Endometrial microvascular endothelial cells (primary cell): ENCODE data around the gene MAP2K7. TPM values are rescaled to one million over a fixed set of nuclear protein-coding genes. Genes with fewer than 3 reads are reported as not detected.
"Not testable (repeated sequence)": the region's sequence is repeated elsewhere in the genome, so short reads cannot be mapped to it uniquely, and the experiment has no call there.

ENCODE experiments used
- in situ Hi-C: cut with HindIII; loops from 2 replicates; pipeline ENCODE4 v1.10.0; 2017; ENCODE audit warnings: low sequenced_read_pairs, low pct_unique_long_range_greater_than_20kb; ENCODE audit errors: inconsistent ontology term
- total RNA-seq: library from RNA; depleted of rRNA; stranded (reverse); fragments of >200 nt; gene quantifications from one replicate; pipeline ENCODE4 v1.2.3, GENCODE V29; 2015; ENCODE audit errors: inconsistent ontology term

The MAP2K7 gene
- total RNA-seq, 1 donor from 2014 or later: 13.3 TPM

DNA sequence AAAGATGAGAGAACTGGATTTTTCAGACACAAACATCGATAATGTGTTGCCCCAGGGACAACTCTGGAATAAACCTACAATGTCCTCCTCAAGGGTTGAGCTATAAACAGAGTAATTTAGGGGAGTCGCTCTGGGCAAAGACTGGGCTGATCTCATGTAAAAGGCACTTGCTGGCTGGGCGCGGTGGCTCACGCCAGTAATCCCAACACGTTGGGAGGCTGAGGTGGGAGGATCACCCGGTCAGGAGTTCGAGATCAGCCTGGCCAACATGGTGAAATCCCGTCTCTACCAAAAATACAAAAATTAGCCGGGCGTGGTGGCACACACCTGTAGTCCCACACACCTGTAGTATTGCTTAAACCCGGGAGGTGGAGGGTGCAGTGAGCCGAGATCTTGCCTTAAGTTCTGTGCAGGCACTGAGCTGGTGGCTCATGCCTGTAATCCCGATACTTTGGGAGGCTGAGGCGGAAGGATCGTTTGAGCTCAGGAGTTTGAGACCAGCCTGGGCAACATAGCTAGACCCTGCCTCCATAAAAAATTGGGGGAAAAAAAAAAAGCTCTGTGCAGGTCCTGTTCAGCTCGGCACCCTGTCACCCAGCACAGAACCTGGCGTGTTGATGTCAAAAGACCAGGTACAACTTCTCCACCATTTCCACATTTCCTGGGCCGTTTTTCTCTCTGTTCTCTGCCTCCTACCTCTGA is 38.4 kb downstream of the MAP2K7 start:
- in situ Hi-C loops: no loop called here

DNA sequence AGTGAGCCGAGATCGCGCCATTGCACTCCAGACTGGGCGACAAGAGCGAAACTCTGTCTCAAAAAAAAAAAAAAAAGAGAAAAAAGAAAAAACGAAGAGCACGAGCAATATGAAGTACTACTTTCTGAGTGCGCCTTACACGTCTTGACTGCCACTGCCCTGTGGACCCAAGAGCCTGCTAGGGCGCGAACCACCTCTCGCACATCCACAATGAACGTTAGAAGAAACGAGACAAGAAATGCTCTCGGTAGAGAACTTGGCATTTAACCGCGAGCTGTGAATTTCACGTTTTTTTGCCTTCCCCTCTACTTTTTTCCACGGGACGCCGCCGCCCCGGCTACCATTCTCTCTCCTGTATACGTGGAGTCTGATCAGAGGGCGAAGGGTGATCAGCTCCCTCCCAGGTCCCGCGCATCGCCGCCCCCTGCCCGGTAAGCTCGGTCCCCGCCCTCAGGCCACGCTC is 39.3 kb downstream of the MAP2K7 start:
- in situ Hi-C loops: no loop called here

DNA sequence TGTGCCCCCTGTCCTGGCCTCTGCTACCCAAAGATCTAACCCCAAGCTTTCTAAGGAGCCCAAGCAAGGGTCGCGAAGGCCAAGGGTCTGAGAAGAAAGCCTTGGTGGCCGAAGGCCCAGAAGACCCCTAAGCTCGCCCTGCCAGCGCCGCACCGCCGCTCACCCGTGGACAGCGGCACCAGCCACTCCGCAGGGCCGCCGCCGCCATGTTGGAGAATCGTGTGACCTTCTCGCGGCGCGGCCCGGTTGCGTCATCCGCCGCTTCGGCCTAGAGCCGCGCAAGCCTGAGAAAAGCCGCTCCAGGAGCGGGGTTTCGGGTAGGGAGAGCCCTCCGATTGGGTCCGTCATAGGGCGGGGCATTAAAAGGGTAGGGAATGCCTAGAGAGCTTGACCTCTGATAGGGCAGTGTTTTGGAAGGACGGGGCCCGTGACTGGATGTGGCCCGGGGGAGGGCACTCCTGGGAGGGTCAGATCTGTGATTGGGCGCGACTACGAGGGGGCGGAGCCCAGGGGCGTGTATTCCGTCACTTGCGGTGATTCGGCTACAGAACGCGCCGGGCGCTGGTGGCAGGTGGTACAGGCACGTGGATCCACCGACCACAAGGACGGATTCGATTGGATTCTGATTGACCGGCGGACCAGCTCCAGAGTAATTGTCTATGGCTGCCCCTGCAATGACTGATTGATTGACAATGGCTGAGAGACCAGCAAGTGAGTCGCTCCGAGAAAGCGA is 39.9 kb downstream of the MAP2K7 start, which contains the start of gene TIMM44:
TIMM44 (minus strand) TSS at position 223 of the 733 bp plus-strand sequence; CDS start at position 208, 15 bp downstream.
- in situ Hi-C loops: no loop called here

DNA sequence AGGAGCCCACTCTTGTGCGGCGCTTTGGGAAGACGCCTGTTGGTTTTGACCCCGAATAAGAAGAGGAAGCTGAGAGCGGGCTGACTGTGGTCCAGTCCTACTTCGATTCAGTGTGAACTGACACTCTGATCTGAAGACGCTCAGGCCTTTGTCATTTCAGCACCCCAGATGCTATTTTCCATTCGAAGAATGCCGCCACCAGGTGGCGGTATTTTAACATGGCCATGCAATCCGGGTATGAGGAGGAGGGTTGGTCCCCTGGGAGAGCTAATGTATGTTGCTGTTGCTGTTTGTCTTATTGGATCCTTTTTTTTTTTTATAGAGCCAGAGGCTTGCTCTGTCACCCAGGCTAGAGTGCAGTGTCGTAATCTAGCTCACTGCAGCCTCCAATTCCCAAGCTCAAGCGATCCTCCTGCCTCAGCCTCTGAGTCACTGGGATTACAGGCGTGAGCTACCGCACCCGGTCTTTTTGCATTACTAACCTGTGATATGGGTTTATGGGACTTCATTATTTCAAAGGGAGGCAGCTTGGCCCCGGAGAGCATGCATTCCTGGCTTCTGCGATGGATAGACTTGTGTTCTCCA is 40.6 kb downstream of the MAP2K7 start:
- in situ Hi-C loops: no loop called here

DNA sequence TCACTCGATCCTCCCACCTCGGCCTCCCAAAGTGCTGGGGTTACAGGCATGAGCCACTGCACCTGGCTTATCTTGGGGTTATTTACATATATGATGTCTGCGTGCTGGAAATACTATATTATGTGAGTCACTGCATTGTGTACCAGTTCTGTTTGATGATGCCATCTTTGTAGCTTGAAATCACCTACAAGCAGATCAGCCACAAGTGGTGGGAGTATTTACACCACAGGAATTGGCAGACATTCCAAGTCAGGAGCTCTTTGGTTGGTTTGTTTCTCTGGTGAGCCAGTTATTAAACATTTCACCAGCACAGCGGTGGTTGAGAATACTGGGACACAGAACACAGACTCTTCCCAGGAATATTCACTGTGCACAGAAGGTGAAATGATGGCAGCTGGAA is 44.3 kb downstream of the MAP2K7 start:
- in situ Hi-C loops: no loop called here

DNA sequence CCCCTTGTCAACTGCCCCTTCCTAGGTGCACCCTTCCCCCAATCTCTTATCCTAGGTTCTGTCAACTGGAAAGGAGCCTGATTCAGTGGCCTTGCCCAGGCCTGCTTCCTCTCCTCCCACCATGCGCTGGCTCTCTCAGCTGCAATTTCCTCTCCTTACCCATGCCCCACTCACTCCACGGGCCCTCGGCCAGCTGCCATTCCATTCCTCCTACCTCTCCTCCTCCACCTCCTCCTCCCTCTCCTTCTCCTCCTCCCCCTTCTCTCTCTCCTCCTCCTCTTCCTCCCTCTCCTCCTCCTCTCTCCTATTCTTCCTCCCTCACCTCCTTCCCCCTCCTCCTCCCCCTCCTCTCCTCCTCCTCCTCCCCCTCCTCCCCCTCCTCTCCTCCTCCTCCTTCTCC is 49.4 kb downstream of the MAP2K7 start:
- in situ Hi-C loops: no loop called here

DNA sequence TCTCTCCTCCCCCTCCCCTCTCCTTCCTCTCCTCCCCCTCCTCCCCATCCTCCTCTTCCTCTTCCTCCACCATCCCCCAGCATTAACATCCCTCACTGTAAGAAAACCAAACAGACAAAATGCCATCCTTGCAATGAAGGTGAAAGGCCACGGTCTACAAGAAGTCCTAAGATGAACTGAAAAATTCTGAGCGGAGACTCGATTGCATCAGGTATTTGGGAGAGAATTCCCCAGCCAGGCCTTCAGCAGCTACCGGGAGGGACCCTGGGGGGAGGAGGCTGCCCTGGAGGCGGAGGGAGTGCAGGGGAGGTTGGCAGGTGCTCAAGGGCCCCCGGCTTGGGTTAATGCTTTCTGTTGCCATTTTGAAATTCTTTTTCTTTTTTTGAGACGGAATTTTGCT is 49.9 kb downstream of the MAP2K7 start:
- in situ Hi-C loops: no loop called here

DNA sequence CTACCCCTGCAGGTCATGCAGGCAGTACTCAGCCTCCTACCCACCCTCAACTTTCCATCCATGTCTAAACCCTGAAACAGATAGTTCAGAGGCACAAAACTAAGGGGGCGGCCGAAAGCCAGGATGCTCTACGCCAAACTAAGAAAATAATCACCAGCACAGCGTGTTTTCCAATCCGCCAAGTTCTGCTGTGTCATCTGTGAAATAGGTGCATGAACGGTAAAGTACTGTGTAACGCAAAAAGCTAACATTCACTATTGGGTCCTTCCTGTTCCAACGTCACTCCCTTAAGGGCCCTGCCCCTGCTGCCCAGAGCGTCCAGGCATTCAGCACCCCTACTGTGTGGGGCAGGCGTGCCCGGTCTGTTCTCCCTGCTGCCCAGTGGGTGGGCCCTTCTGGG is 52.0 kb downstream of the MAP2K7 start:
- in situ Hi-C loops: no loop called here

DNA sequence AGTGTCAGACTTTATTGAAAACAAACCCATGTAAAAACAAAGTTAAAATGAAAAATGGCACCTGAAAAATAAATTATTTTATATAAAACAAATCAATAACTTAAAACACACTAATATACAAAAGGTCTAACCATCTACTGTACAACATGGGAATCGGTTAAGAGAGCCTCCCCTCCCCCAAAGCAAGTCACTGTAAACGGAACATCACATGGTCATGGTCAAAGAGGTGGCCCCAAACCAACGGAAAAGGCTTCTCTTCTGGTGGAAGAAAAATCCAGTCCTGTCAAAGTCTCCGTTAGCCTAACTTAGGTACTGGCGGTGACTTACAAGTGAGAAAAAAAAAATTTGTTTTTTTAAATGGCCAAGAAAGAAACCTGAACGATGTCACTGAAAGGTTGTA is 55.5 kb downstream of the MAP2K7 start:
- in situ Hi-C loops: no loop called here

DNA sequence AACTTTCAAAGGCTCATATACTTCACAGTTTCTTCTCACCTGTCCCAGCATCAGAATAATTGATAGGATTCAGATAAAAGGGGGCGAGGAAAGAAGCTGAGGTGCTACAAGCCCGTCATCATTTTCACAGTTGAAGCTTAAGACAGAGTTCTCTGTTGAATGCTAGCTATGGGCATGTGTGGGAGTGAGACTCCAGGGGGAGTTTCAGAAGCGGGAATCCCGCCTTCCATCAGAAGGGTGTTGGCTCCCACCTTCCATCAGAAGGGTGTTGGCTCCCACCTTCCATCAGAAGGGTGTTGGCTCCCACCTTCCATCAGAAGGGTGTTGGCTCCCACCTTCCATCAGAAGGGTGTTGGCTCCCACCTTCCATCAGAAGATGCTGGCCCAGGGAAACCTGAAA is 57.4 kb downstream of the MAP2K7 start:
- in situ Hi-C loops: not testable (repeated sequence)

DNA sequence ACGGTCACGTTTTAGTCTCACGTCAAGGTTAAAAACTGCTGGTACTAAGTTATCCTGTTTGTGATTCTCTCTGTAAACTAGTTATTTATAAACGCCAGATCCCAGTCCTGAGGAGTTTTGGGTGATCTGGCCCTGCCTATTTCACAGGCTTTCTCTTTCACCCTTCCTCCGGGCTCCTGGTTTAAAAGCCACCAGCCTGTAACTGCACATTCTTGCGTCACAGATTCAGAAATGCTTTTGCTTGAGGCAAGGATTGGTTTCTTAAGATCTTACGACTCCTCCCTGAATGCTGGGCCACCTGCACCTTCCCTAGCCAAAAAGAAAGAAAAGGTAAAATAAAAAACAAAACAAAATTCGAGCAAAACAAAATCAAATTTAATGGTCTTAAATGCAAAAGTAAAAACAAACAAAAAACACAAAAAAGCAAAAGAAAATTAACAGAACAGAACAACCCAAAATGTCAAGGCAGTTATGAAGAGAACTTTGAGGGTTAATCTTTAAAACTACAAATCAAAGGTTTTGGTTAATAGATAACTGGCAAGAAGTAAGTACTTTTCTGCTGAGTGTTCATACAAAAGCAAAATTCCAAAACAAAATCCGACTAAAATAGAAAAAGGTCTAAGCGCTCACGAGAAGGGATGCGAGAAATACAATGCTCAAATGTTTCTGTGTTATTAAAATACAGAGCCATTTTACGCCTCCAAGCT is 58.4 kb downstream of the MAP2K7 start:
- in situ Hi-C loops: no loop called here

DNA sequence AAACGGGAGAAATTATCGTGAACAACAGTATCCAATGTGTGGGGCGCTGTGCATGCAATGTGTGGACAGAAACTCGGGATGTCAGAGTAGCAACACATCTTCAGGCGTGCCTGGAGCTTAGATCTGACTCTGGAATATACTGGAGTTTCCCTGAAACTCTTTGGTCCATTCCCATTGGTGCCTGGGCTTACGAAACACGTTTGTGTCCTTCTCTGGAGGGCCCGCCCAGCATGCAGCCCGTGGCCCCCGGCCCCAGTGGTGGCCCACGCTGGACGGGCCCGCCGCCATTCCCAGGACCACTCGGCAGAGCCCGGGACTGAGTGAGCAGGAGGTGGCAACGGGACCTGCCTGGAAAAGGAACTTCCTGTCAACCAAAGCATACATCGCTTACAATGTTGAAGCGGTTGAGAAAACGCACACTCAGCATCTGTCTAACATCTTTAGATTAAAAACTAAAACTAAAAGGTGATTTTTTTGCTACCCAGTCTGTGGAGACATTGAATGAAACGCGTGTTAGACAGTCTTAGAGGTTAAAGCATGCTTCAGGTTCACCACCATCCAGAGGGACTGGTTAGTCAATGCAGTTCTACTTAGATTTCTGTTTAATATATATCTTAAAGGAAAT is 59.1 kb downstream of the MAP2K7 start:
- in situ Hi-C loops: no loop called here

DNA sequence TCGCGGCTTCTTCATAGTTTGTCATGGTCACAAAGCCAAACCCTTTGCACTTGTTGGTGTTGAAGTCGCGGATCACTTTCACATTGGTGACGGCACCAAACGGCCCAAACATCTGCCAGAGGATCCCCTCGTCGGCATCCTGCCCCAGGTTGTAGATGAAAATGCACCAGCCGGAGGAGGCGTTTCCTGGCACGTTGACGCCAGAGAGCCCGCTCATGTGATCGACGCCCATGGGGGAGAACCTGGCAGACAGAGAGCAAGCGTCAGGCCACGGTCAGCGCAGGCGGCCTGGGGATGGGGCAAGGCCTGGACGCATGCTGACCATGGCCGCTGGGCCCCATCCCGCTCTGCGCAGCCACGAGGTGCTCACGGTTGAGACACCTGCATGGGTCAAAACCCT is 59.9 kb downstream of the MAP2K7 start:
- in situ Hi-C loops: no loop called here

Other genes with a start within 250 kb of the MAP2K7 start
- gene RETN, start 234.8 kb upstream of the MAP2K7 start, total RNA-seq: not detected
- not detected for gene MCEMP1, start 226.8 kb upstream of the MAP2K7 start, total RNA-seq
- gene TRAPPC5, start 223.0 kb upstream of the MAP2K7 start, total RNA-seq: 81.6 TPM
- not detected for gene FCER2, start 201.7 kb upstream of the MAP2K7 start, total RNA-seq
- gene CLEC4G, start 171.8 kb upstream of the MAP2K7 start, total RNA-seq: not detected
- not detected for gene CD209, start 156.3 kb upstream of the MAP2K7 start, total RNA-seq
- gene CLEC4M, start 140.6 kb upstream of the MAP2K7 start, total RNA-seq: not detected
- gene EVI5L, start 73.7 kb upstream of the MAP2K7 start, total RNA-seq: 23.2 TPM
- gene PRR36, start 29.5 kb upstream of the MAP2K7 start, total RNA-seq: not detected
- gene LRRC8E, start 15.4 kb upstream of the MAP2K7 start, total RNA-seq: 1.9 TPM
- not detected for gene TGFBR3L, start 11.0 kb downstream of the MAP2K7 start, total RNA-seq
- 46.8 TPM for gene SNAPC2, start 16.5 kb downstream of the MAP2K7 start, total RNA-seq
- gene CTXN1, start 22.3 kb downstream of the MAP2K7 start, total RNA-seq: 2.2 TPM
- 75.6 TPM for gene TIMM44, start 39.8 kb downstream of the MAP2K7 start, total RNA-seq
- gene ELAVL1, start 101.8 kb downstream of the MAP2K7 start, total RNA-seq: 68.0 TPM
- gene CCL25, start 148.9 kb downstream of the MAP2K7 start, total RNA-seq: not detected
- not detected for gene FBN3, start 245.7 kb downstream of the MAP2K7 start, total RNA-seq